Liver (tissue), 9 donors: ENCODE results near the gene TSC22D2. TPM values are rescaled to one million over a fixed set of nuclear protein-coding genes. Genes with fewer than 3 reads are reported as not detected.

Source experiments
- DNase-seq: peaks from one replicate; pipeline ENCODE4 v3.0.0-alpha.2; 2017; ENCODE audit warnings: low spot score
- H3K27ac ChIP-seq, 2 donors: one replicate each; pipeline ENCODE4 v1.7.0; 2013; ENCODE audit warnings: inconsistent platforms in 2 of 2, low read length in 2 of 2, control low read depth in 1 of 2, low read depth in 1 of 2, mild to moderate bottlenecking in 1 of 2
- H3K27me3 ChIP-seq, 4 donors: one replicate each; pipeline versions ENCODE4 v1.6.1 to v1.7.0; 2013; ENCODE audit warnings: low read length in 3 of 4, inconsistent platforms in 1 of 4, mild to moderate bottlenecking in 1 of 4, moderate library complexity in 1 of 4; ENCODE audit not compliant: control insufficient read depth in 4 of 4, insufficient read depth in 4 of 4
- H3K36me3 ChIP-seq, 4 donors: one replicate each; pipeline versions ENCODE4 v1.6.1 to v1.7.0; 2013; ENCODE audit warnings: low read length in 3 of 4, mild to moderate bottlenecking in 3 of 4, low read depth in 1 of 4, moderate library complexity in 1 of 4; ENCODE audit not compliant: control insufficient read depth in 4 of 4, insufficient read depth in 3 of 4
- H3K4me1 ChIP-seq, 4 donors: one replicate each; pipeline versions ENCODE4 v1.6.1 to v1.7.0; 2013; ENCODE audit warnings: low read length in 3 of 4, mild to moderate bottlenecking in 3 of 4, moderate library complexity in 1 of 4; ENCODE audit not compliant: control insufficient read depth in 4 of 4, insufficient read depth in 4 of 4
- H3K4me3 ChIP-seq, 3 donors: one replicate each; pipeline versions ENCODE4 v1.6.1 to v1.7.0; 2013; ENCODE audit warnings: low read length in 3 of 3, control low read depth in 1 of 3, low read depth in 1 of 3, mild to moderate bottlenecking in 1 of 3
- H3K9ac ChIP-seq, 2 donors: one replicate each; pipeline ENCODE4 v1.7.0; 2013; ENCODE audit warnings: low read length in 2 of 2, mild to moderate bottlenecking in 2 of 2, moderate library complexity in 2 of 2, control low read depth in 1 of 2, low read depth in 1 of 2
- H3K9me3 ChIP-seq, 4 donors: one replicate each; pipeline versions ENCODE4 v1.6.1 to v1.7.0; 2013; ENCODE audit warnings: low read length in 3 of 4; ENCODE audit not compliant: control insufficient read depth in 4 of 4
- ATF3 ChIP-seq: IDR thresholded peaks from 2 replicates; pipeline ENCODE4 v1.6.1; 2016; ENCODE audit warnings: antibody characterized with exemption
- CTCF ChIP-seq: fragments of 150-350 bp; IDR thresholded peaks from 2 replicates; pipeline ENCODE4 v1.5.1; 2017; ENCODE audit warnings: improper control_type of control experiment, low read depth, low read length; ENCODE audit not compliant: missing input control
- EGR1 ChIP-seq, 2 donors: IDR thresholded peaks; 2 replicates each; pipeline ENCODE4 v1.6.1; 2016 to 2018; ENCODE audit warnings: antibody characterized with exemption in 2 of 2, low read depth in 2 of 2
- FOXA1 ChIP-seq: IDR thresholded peaks from 2 replicates; pipeline ENCODE4 v1.6.1; 2016; ENCODE audit warnings: antibody characterized with exemption
- FOXA2 ChIP-seq: IDR thresholded peaks from 2 replicates; pipeline ENCODE4 v1.6.1; 2016; ENCODE audit warnings: antibody characterized with exemption
- GABPA ChIP-seq, 2 donors: IDR thresholded peaks in 1 of 2; conservative IDR thresholded peaks in 1 of 2; 2 replicates each; pipeline ENCODE4 v1.6.1; 2016; ENCODE audit warnings: antibody characterized with exemption in 2 of 2, mild to moderate bottlenecking in 1 of 2, moderate library complexity in 1 of 2
- HNF4A ChIP-seq, 2 donors: conservative IDR thresholded peaks; 2 replicates each; pipeline ENCODE4 v1.6.1; 2016; ENCODE audit warnings: antibody characterized with exemption in 2 of 2, mild to moderate bottlenecking in 2 of 2
- HNF4G ChIP-seq: IDR thresholded peaks from 2 replicates; pipeline ENCODE4 v1.6.1; 2016; ENCODE audit warnings: antibody characterized with exemption
- JUND ChIP-seq, 2 donors: IDR thresholded peaks; 2 replicates each; pipeline ENCODE4 v1.6.1; 2016; ENCODE audit warnings: antibody characterized with exemption in 2 of 2
- MAX ChIP-seq: IDR thresholded peaks from 2 replicates; pipeline ENCODE4 v1.6.1; 2016; ENCODE audit warnings: antibody characterized with exemption
- NR2F2 ChIP-seq: IDR thresholded peaks from 2 replicates; pipeline ENCODE4 v1.6.1; 2016; ENCODE audit warnings: antibody characterized with exemption
- RAD21 ChIP-seq, 2 donors: IDR thresholded peaks; 2 replicates each; pipeline ENCODE4 v1.6.1; 2016; ENCODE audit warnings: antibody characterized with exemption in 2 of 2, mild to moderate bottlenecking in 2 of 2
- REST ChIP-seq: IDR thresholded peaks from 2 replicates; pipeline ENCODE4 v1.6.1; 2016; ENCODE audit warnings: antibody characterized with exemption, mild to moderate bottlenecking
- RXRA ChIP-seq, 2 donors: IDR thresholded peaks; 2 replicates each; pipeline ENCODE4 v1.6.1; 2017 to 2018; ENCODE audit warnings: antibody characterized with exemption in 2 of 2, mild to moderate bottlenecking in 1 of 2
- SP1 ChIP-seq: IDR thresholded peaks from 2 replicates; pipeline ENCODE4 v1.6.1; 2018; ENCODE audit warnings: antibody characterized with exemption, mild to moderate bottlenecking
- TAF1 ChIP-seq: conservative IDR thresholded peaks from 2 replicates; pipeline ENCODE4 v1.6.1; 2016; ENCODE audit warnings: antibody characterized with exemption, mild to moderate bottlenecking
- YY1 ChIP-seq: IDR thresholded peaks from 2 replicates; pipeline ENCODE4 v1.6.1; 2016; ENCODE audit warnings: antibody characterized with exemption, mild to moderate bottlenecking
- ZBTB33 ChIP-seq: IDR thresholded peaks from 2 replicates; pipeline ENCODE4 v1.6.1; 2016; ENCODE audit warnings: antibody characterized with exemption
- WGBS: extraction: QIAGEN DNeasy Blood & Tissue Kit; methylation state at CpG from one replicate; pipeline ENCODE4 v1.1.7; 2013; 5-methylcytosine and 5-hydroxymethylcytosine counted together
- polyA plus RNA-seq, 2 donors: library from polyadenylated mRNA; stranded (reverse) in 1 of 2; unstranded in 1 of 2; fragments of 200-250 nt in 1 of 2; fragments of >200 nt in 1 of 2; fragmentation: Nextera tagmentation in 1 of 2; extraction: Ambion mirVana in 1 of 2; gene quantifications; one replicate each; pipeline versions ENCODE4 v1.2.1 to v1.2.3, GENCODE V29; 2013 to 2015
- total RNA-seq, 2 donors: library from RNA; depleted of rRNA; stranded (reverse); fragments of >200 nt; gene quantifications; one replicate each; pipeline ENCODE4 v1.2.3, GENCODE V29; 2014
- donor health status: healthy.
- donor health status: healthy.
- donor health status: healthy.
- donor health status: healthy.
- donor health status: healthy.

TSC22D2 gene
- total and polyA plus RNA-seq, 4 donors = 4.0 to 9.6 (median 7.8) TPM

- Histone ChIP-seq H3K9me3 (no peaks in the 10 kb centered on the region), H3K36me3 (no peaks in the 10 kb centered on the region), H3K27me3 (no peaks in the 10 kb centered on the region), H3K27ac (no peak overlapping the region), H3K9ac (no peak overlapping the region), H3K4me3 (no peak overlapping the region), H3K4me1 (peaks cover 0 to 4% (median 3%) of the 10 kb centered on the region in 4 donors)
- 87% methylated on average over 5 of the region's 5 CpGs for WGBS
- DNase-seq = no peak
- TF ChIP-seq ATF3 = no peak
- TF ChIP-seq RAD21 (IDR thresholded peaks at IDR 0.05) = no peak
- no peak for TF ChIP-seq NR2F2
- TF ChIP-seq HNF4G = no peak
- no peak for TF ChIP-seq FOXA1
- no peak for TF ChIP-seq HNF4A (conservative IDR thresholded peaks at IDR 0.05)
- TF ChIP-seq TAF1 = no peak
- no peak for TF ChIP-seq JUND (IDR thresholded peaks at IDR 0.05)
- no peak for TF ChIP-seq RXRA (IDR thresholded peaks at IDR 0.05)
- no peak for TF ChIP-seq SP1
- TF ChIP-seq FOXA2 = no peak
- no peak for TF ChIP-seq EGR1 (IDR thresholded peaks at IDR 0.05; ENCODE audit: low read depth in 2 of 2)
- TF ChIP-seq CTCF = no peak
- no peak for TF ChIP-seq ZBTB33
- no peak for TF ChIP-seq MAX
- no peak for TF ChIP-seq GABPA (IDR thresholded peaks at IDR 0.05 in 1 of 2, conservative IDR thresholded peaks at IDR 0.05 in 1 of 2)
- no peak for TF ChIP-seq REST
- TF ChIP-seq YY1 = no peak
Measured at GRCh38 chr3:150433347-150433746, 25.2 kb downstream of the TSC22D2 start.
